Psoas muscle (tissue), 8 donors: ENCODE measurements around the gene RAP2A. TPM values are rescaled to one million over a fixed set of nuclear protein-coding genes. Genes with fewer than 3 reads are reported as not detected.

Experiments
- ATAC-seq, 4 donors: fragments of 200-7000 bp; cut with Tn5 transposase; one replicate each; pipeline ENCODE4 v1.9.1; 2020; ENCODE audit warnings: moderate library complexity in 3 of 4, mild to moderate bottlenecking in 2 of 4
- DNase-seq, 2 donors: peaks; one replicate each; pipeline ENCODE4 v3.0.0-alpha.2; 2020
- H3K27ac ChIP-seq: fragments of 200-600 bp; one replicate; pipeline ENCODE4 v1.8.0; 2022
- H3K27me3 ChIP-seq, 3 donors: fragments of 200-600 bp in 1 of 3; one replicate each; pipeline versions ENCODE4 v1.6.1 to v1.8.0; 2013 to 2022; ENCODE audit warnings: low read length in 2 of 3, mild to moderate bottlenecking in 2 of 3, moderate library complexity in 1 of 3; ENCODE audit not compliant: insufficient read depth in 3 of 3
- H3K36me3 ChIP-seq, 2 donors: fragments of 200-600 bp in 1 of 2; one replicate each; pipeline versions ENCODE4 v1.6.1 to v1.8.0; 2013 to 2022; ENCODE audit warnings: low read depth in 1 of 2, mild to moderate bottlenecking in 1 of 2, moderate library complexity in 1 of 2; ENCODE audit not compliant: insufficient read depth in 1 of 2
- H3K4me1 ChIP-seq: fragments of 200-600 bp; one replicate; pipeline ENCODE4 v1.8.0; 2022
- H3K4me3 ChIP-seq: fragments of 200-600 bp; one replicate; pipeline ENCODE4 v1.8.0; 2022; ENCODE audit warnings: mild to moderate bottlenecking
- H3K9me3 ChIP-seq: fragments of 200-600 bp; one replicate; pipeline ENCODE4 v1.8.0; 2022
- CTCF ChIP-seq: fragments of 200-600 bp; IDR thresholded peaks from one replicate; pipeline ENCODE4 v1.8.0; 2022; ENCODE audit warnings: antibody characterized with exemption
- WGBS, 3 donors: extraction: QIAGEN DNeasy Blood & Tissue Kit; methylation state at CpG; one replicate each; pipeline versions ENCODE4 v1.1.6 to v1.1.7; 2013; 5-methylcytosine and 5-hydroxymethylcytosine counted together
- intact Hi-C, 2 donors: fragments of 100-400 bp; cut with DNase I; formaldehyde crosslinking; loops; one replicate each; pipeline versions ENCODE4 v1.11.0 to v1.14.2; 2022
- polyA plus RNA-seq, 3 donors: library from polyadenylated mRNA; stranded (reverse); fragments of 200-250 nt; gene quantifications; one replicate each; pipeline ENCODE4 v1.2.3, GENCODE V29; 2013
- total RNA-seq, 4 donors: library from RNA; stranded (reverse); fragmentation: NEBNext Ultra II Directional in 2 of 4; extraction: Animal tissue kit (Norgen Biotek cat#: 25700) in 2 of 4; gene quantifications; one replicate each; pipeline versions ENCODE4 v1.2.1 to v1.2.4, GENCODE V29; 2021 to 2023
- donor health status: healthy with polysubstance abuse.
- donor health status: DM: no; HTN: no; CAD: no; lungs with moderate emphysema.
- donor health status: Bipolar disorder and iron deficiency.
- donor health status: healthy.
- donor health status: DM: yes; HTN: yes; CAD: no.
- donor health status: DM: no; HTN: no; CAD: no.
- donor health status: DM: no; HTN: no; CAD: no.
- donor health status: DM: yes; HTN: yes; CAD: no.

RAP2A gene
- total and polyA plus RNA-seq, 7 donors = 3.8 to 35.7 (median 11.4) TPM

DNA sequence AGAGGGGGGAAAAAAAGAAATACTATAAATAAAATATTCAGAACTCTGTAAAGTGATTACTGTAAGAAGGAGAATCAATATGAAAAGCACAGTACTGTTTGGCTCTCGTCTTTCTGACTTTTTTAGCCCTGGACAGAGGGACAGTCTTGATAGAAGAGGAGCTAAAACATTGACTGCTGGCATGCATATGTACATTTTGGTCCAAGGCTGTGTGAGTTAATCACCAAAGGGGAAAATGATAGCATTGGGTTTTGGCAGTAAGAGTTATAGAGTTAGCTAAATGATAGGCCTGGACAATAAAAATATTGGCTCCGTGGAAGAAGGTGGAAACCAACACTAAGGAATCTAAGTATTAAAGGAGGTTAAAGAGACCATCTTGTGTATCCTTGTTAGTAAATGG, 50.3 kb downstream of the RAP2A start:
- ATAC-seq = no peak
- H3K4me3 ChIP-seq = no peak overlapping the region
- DNase-seq = no peak
- H3K9me3 ChIP-seq = no peaks in the 10 kb centered on the region
- no peaks in the 10 kb centered on the region for H3K36me3 ChIP-seq
- H3K27me3 ChIP-seq = no peaks in the 10 kb centered on the region
- intact Hi-C loops = loop anchor here in 1 of 2 donors (10.0 kb wide), 1 partner anchor 1530 kb away; no protein-coding TSS in a partner anchor
- peaks cover 4% of the 10 kb centered on the region for H3K4me1 ChIP-seq
- 25 to 40% (median 28%) methylated on average over 2 of the region's 2 CpGs for WGBS, 3 donors
- TF ChIP-seq CTCF = no peak
- H3K27ac ChIP-seq = no peak overlapping the region

DNA sequence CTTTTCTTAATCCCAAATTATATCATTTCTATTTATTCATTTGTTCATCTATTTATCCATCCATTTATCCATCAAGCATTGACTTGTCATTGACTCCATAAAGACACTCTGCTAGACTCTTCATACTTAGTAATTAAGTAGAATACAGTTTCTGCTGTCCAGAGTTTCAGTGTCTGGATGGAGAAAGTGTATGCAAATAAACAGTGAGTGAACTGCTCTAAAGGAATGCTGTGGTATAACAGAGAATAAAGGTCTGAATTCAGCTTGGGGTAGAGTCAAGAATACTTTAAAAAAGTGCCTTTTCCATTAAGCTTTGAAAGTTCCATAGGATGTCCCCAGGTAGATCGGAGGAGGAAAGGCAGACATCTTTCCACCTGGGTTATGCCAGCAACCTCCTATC, 51.4 kb downstream of the RAP2A start:
- WGBS, 3 donors = 88 to 100% (median 95%) methylated on average over 1 of the region's 1 CpG
- no peak overlapping the region for H3K27ac ChIP-seq

DNA sequence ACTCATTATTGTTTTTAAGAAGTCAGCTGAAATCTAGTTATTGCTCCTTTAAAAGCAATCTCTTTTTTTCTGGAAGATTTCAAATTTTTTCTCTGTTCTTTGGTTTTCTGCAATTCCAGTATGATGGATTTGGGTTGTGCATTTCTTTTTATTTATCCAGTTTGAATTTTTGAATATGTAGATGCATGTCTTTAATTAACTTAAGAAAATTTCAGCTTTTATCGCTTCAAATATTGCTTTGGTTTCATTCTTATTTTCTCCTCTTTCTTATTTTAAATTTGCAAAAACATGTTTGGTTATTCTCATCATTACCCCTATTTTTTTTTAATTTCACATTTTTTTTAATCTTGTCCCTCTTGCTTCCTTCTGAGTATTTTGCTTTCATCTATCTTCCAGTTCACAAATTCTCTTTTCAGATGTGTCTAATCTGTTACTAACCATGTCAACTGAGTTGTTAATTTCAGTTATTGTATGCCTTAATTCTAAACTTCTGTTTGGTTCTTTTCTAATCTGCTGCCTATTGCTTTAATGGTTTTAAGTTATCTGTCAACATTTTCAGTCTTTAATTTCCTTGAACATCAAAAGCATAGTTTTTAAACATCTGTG, 56.8 kb downstream of the RAP2A start:
- WGBS, 3 donors = 97 to 100% (median 99%) methylated on average over 1 of the region's 1 CpG
- Histone ChIP-seq H3K4me1 (no peaks in the 10 kb centered on the region), H3K27ac (no peak overlapping the region), H3K36me3 (no peaks in the 10 kb centered on the region), H3K27me3 (no peaks in the 10 kb centered on the region), H3K4me3 (no peak overlapping the region), H3K9me3 (peaks cover 16% of the 10 kb centered on the region)
- DNase-seq = no peak
- ATAC-seq = no peak
- intact Hi-C loops = no loop called here
- no peak for TF ChIP-seq CTCF

More for the DNA sequence above, 51.4 kb downstream of the RAP2A start:
- Histone ChIP-seq H3K9me3 (peaks cover 4% of the 10 kb centered on the region), H3K4me3 (no peak overlapping the region), H3K36me3 (no peaks in the 10 kb centered on the region), H3K4me1 (peaks cover 4% of the 10 kb centered on the region), H3K27me3 (no peaks in the 10 kb centered on the region)
- DNase-seq (no peak), ATAC-seq (no peak)
- no peak for TF ChIP-seq CTCF
- intact Hi-C loops = loop anchor here in 1 of 2 donors (10.0 kb wide), 1 partner anchor 1529 kb away; no protein-coding TSS in a partner anchor

GRCh38 chr13:97491452-97491851, 57.5 kb downstream of the RAP2A start:
- ATAC-seq (no peak), DNase-seq (no peak)
- H3K4me1 ChIP-seq = no peaks in the 10 kb centered on the region
- no peaks in the 10 kb centered on the region for H3K36me3 ChIP-seq
- H3K4me3 ChIP-seq = no peak overlapping the region
- intact Hi-C loops = no loop called here
- no peak for TF ChIP-seq CTCF
- H3K9me3 ChIP-seq = peaks cover 16% of the 10 kb centered on the region
- H3K27me3 ChIP-seq = no peaks in the 10 kb centered on the region
- H3K27ac ChIP-seq = no peak overlapping the region

DNA sequence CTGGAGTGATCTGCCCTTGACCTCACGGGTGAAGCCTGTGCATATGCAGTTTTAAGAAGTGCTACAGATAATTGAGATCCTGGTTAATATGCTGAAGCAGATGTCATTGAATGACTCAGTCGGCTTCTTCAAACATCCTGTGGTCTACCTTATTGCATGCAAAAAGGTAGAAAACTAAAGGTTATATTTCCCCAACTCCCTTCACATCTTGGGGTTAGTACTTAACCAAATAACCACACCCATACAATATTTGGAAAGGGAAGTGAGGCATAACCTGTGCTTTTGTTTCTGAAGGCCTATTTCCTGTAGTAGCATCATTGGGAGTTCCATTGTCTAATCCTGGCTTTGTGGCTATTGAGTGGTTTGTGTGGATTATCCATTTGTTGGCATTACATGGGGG, 58.3 kb downstream of the RAP2A start:
- intact Hi-C loops = no loop called here
- H3K9me3 ChIP-seq = peaks cover 16% of the 10 kb centered on the region
- no peaks in the 10 kb centered on the region for H3K36me3 ChIP-seq
- ATAC-seq (no peak), DNase-seq (no peak)
- H3K27ac ChIP-seq = no peak overlapping the region
- WGBS, 3 donors = 92 to 96% (median 93%) methylated on average over 2 of the region's 2 CpGs
- no peak overlapping the region for H3K4me3 ChIP-seq
- no peak for TF ChIP-seq CTCF
- H3K4me1 ChIP-seq = no peaks in the 10 kb centered on the region
- H3K27me3 ChIP-seq = no peaks in the 10 kb centered on the region
